Fibroblast of peridontal ligament (primary cell): Measurements from ENCODE around the gene TMEM168.
A peak's percentile ranks its signal among the peaks of the same experiment; 100 is the strongest.
"Not testable (repeated sequence)": the region's sequence is repeated elsewhere in the genome, so short reads cannot be mapped to it uniquely, and the experiment has no call there.

ENCODE experiments used
- DNase-seq: peaks from one replicate; pipeline ENCODE4 v3.0.0-alpha.2; 2010; ENCODE audit errors: extremely low read depth

The TMEM168 gene

DNA sequence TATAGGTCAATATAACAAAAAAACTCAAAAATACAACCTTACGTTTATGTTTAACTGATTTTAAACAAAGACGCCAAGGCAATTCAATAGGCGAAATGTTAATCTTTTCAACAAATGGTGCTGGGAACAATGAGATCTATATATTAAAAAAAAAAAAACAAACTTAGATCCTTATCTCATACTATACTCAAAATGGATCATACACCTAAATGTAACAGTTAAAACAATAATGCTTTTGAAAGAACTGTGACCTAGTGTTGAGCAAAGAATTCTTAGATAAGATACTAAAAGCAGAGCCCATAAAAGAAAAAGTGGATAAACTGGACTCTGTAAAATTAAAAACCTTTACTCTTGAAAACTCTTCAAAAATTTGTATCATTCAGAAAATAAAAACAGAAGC lies 8.6 kb downstream of the TMEM168 start:
- DNase-seq, result no peak

DNA sequence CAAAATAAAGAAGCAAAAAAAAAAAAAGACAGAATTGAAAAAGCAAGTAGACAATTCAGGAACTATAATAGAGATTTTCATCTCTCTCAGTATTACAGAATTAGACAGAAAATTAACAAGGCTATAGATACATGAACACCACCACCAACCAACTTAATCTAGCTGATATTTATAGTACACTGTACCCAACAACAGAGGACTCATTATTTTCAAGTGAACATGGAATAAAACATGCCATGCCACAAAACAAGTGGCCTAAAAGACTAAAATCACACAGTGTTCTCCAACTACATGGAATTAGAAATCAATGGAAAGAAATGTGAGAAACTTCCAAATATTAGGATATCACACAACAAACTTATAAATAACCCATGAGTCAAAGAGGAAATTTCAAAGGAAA lies 9.1 kb downstream of the TMEM168 start:
- DNase-seq, result no peak

DNA sequence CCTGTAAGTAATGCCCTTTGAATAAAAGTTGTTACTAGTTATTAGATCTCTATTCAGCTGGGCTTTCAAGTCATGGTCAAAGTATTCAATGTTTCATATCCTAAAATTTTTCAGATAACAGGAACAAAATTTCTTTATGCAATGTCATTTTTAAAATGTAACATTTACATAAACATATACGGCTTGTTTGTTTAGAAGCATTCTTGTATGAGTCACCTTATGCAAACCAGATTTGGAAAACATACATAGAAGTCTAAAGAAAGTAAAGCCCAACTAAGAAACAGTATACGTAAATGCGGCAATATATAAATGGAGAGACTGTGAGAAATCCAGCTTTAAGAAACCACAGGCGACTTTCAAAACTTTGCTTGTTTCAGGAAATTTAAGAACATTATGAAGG lies 10.5 kb downstream of the TMEM168 start:
- peak; percentile 46 for DNase-seq

DNA sequence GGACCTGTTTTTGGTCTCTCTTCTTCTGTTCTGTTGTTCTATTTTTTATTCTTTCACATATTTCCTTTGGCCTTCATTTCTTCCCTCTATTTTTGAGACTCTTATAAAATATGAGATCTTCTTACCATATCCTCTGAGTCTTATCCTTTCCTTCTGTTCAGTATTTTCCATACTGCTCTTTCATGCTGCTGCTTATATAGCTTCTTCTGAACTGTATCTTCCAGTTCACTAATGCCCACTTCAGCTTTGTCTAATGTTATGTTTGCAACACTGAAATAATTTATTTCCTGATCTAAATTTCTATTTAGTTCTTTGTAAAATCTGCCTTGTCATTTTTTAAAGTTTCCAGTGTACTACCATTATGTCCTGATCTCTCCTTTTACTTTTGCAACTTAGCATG lies 12.8 kb downstream of the TMEM168 start:
- DNase-seq, result no peak

DNA sequence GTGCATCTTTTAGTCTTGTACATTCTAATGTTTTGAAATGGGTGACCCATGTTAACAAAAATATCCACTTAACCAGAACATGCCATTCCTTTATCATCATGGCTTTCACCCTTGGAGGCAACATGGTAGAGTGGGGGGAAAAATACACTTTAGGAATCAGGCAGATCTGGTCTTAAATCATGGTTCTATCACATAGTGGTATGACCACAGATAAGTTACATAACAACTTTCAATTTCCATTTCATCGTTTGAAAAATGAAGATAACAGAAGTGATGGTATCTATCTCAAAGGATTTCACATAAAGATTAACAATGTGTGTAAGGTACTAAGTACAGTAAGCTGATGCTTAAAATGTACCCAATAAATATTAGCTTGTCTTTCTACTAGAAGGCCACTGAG lies 19.0 kb downstream of the TMEM168 start:
- DNase-seq, result no peak

DNA sequence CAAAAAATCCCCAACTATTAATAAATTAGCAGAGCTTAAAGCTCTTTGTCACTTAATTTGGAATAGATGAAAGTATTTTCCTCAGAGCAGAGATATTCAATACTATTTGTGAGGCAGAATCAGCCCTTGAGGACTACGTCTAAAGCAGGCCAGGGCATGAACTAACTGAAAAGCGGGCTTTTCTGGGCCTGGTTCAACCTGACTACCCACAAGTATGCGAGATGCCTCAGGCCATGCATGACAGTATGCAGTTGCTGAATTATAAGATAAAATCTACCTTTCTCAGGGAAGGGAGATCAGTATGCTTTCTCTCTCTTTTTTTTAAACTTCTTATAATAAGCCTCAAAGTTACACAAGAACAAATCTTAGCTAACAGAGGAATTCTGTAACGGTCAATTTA lies 20.1 kb downstream of the TMEM168 start:
- DNase-seq, result no peak

DNA sequence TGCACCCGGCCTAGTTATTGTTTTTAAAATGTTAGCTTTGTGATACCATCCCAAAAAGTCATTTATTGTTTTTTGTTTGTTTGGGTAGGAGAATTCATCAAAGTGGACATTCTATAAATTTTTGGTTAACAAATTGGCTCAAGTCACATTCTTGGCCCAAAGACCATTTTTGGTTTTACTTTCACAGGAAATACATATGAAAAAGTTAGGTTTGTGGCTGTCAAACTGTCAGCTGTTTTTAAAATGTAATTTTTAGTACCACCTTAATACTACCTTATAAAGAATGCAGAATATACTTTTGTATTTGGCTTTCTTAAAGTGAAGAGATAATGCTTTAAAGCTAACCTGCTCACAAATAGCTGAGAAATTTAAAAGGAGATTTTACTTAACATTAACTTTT lies 25.1 kb downstream of the TMEM168 start:
- no peak for DNase-seq

DNA sequence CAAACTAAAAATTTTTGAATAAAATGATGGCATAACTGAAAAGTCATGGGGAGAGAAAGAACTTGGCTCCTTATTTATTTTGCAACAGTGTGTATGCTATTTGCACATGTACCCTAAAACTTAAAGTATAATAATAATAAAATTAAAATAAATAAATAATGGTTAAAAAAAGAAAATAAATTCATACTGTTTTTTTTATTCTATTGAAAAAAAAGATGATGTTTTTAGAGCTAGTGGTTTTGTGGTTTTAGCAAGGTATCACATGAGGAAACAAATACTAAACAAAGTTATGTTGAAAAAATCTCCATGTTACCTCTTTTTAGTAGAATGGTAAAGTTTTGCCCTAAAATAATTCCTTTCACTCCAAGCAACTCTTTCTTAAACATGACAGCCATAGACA lies 26.2 kb downstream of the TMEM168 start:
- DNase-seq, result no peak

DNA sequence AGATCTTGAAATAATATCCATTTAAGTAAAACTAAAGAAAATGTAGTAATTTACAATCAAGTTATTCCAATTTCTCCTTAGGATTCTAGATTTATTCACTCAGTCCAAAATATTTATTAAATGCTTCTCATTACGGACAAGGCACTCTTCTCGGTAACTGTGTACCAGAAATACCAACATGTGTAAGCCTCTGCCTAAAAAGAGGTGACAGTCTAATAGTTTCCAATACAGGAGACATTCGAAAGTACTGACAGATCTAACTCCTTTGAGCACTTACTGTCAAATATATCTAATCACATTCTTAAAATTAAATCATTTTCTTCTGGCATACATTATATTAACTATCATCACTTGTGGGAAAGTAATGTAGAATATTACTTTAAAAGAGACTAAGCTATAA lies 26.9 kb downstream of the TMEM168 start:
- no peak for DNase-seq

DNA sequence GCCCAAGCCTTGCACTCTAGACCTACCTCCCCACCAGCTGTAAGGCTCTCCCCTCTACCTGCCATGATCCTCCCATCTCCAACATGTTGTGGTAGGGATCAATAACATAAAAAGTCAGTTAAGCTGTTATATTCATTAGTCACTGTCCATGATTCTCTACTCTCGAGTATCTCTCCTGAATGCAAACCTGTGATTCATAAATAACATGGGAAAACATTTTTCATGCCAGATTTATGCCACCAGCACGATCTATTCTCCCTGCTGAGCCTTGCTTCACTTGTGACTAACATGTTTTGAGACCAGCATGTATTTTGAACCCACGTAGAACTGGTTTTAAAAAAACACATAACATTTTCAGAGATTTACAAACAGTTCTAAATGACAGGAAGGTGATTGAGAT lies 30.3 kb downstream of the TMEM168 start:
- DNase-seq, result no peak

DNA sequence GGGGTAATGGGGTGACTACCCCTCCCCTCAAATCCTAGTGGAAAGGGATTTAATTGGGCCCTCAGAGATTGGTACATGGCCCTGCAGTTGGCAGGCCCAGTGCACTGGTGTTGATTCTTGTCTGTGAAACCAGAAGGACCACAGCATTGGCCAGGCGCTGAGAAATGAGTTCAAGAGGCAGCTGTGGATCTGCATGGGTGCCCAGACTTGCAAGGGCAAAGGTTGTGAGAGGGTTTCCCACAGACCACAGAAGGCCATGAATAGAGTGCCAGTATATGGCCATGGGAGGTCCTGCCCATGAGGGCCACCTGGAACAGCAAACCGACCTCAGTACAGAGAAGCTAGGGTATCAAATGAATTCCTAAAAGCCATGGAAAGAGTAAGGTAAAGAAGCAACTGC lies 32.9 kb downstream of the TMEM168 start:
- DNase-seq, result no peak

DNA sequence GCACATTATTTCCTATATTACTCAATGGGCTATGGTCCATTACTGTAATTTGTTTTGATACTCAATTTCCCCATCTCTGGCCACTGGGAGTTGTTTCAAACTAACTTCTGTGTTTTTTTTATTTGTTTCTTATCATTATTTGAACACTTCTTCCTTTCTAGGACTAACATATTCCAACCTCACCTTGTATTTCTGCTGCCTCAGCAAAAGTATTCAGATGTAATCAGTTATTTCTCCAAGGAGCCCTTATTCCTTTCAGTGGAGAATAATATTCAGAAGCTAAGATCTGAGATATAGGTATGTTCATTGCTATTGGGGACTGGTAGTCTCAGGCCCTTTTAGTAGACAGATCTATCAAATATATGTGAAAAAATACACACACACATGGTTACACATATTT lies 36.9 kb downstream of the TMEM168 start:
- DNase-seq, result no peak

DNA sequence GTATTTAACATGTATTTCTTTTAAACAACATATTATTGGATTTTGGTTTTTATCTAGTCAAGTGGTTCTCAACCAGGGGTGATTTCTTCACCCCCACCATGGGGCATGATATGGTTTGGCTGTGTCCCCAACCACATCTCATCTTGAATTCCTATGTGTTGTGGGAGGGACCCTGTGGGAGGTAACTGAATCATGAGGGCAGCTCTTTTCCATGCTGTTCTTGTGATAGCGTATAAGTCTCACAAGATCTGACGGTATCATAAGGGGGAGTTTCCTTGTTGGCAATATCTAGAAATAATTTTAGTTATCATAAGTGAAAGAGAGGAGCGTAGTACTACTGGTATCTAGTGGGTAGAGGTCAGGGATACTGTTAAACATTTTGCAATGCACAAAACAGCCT lies 37.6 kb downstream of the TMEM168 start:
- no peak for DNase-seq

DNA sequence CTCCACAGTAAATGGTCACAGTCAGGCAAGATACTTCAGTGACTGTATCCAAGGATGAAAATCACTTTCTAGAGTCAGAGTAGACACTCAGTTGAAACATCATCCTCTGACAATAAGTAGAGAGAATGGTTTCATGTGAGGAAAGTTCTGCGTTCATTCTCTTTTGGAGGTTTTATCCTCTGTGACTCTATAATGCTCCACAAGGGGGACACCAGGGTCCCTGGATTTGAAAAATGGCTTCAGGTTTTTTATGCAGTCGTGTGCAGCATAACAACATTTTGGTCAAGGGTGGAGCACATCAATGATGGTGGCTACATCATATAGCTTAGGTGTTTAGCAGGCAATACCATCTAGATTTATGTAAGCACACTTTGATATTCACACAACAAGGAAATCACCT lies 40.4 kb downstream of the TMEM168 start:
- no peak for DNase-seq

DNA sequence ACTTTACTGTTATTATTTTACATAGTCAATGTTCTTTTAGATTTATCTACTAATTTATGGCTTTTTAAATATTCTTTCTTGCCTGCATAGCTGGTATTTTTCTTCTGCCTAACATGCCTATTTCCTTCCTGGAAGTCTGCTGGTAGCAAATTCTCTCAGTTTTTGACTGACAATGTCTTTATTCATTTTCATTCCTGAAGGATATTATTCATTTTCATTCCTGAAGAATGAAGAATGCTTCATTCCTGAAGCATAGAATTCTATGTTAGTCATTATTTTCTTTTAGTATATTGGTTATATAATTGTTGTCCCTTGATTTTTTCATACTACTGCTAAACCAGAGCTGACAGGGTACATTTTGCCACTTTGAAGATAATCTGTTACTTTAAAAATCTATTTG lies 41.8 kb downstream of the TMEM168 start:
- no peak for DNase-seq

DNA sequence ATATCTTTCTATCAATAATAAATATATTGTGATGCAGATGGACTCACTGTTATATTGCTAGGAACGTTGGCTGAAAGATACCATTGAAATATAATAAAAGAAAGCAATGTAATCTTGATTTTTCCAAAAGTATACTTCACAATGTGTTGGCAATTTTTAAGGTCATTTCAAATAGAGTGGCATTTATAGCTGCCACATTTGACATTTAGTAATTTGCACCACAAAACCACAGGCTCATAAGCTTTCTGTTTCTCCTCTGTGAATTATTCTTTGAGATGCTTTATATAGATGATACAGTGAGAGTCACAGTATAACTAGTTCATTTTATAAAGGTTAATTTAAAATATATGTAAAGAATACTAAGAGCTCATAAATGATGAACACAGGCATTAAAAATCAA lies 44.6 kb downstream of the TMEM168 start:
- no peak for DNase-seq

DNA sequence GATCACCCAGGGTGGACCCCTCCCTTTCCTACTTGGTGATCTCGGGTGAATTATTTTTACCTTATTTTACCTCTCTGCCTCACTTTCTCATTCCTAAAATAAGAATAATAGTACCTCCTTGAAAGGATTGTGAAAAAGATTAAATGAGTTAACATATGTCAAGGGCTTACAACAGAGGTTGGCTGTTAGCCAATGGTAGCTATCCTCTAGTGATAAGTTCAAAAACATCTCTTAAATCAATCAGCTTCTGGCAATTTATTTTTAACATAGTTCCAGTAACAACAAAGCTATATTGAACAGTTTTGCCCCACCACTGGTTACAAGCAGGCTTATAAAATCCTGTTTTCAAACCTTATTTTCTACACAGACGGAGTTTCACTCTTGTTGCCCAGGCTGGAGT lies 45.4 kb downstream of the TMEM168 start:
- peak; percentile 7 for DNase-seq

DNA sequence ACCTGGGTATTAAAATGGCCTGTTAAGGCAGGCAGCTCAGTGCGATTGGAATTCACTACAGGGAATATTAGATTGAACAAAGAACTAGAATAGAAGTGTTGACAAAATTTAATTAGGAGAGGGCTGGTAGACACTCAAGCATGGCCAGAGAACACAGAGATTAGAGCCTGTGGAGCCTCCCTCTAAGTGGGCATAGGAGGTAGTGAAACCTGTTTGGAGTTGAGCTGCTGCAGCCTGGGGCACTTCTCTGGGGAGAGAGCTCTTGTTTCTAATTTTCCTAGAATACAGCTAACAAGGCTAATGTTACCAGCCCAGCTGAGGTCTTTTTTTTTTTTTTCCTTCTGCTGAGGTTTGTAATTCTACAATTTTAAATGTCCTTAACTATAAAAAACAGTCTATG lies 46.4 kb downstream of the TMEM168 start:
- DNase-seq, result no peak

DNA sequence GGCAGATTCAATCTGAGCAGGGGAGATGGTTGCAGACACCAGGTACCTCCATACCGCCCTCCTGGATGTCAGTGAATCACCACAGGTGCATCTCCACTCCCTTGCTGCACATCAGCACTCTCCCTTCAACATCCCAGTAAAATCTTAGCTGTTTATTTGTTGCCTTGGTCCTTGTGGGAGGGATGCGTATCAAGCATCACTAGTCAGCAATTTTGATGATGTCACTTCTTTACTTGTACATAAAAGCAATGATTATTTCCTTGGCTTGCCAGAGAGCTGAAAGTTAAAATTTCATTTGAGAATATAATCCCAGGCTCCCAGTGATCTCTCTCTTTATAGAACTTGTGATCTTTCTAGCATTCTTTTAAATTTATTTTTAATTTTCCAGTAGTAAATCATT lies 49.5 kb downstream of the TMEM168 start:
- DNase-seq, result no peak

DNA sequence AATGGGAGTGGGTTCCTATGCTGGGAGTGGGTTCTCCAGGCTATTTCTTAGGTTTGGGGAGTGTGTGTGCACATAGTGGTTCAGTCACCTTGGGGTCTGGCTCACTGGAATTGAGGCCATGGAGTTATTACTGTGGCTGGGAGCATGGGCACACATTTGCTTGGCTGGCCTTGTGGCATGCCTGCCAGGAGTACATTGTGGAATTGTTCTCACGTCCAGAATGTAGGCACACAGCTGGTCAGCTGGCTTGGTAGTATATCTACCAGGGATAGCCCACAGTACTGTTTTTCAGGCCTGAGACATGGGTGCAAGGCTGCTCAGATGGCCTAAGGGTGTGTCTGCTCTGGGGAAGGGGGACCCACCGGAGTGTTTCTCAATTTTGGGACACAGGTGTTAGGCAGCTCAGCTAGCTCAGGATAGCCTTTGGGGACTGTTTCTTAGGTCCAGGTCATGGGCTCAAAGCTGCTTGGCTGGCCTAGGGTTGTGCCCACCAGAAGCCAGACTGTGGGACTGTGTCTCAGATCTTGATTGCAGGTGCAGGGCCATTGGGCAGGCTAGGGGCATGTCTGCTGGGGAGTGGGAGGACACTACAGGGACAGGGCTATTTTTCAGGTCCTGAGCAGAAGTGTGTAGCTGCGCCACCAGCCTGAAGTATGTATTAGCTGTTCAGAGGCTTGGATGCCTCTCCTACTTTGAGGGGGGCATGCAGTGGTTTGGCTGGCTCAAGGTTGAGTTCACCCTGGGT lies 50.6 kb downstream of the TMEM168 start:
- no peak for DNase-seq

DNA sequence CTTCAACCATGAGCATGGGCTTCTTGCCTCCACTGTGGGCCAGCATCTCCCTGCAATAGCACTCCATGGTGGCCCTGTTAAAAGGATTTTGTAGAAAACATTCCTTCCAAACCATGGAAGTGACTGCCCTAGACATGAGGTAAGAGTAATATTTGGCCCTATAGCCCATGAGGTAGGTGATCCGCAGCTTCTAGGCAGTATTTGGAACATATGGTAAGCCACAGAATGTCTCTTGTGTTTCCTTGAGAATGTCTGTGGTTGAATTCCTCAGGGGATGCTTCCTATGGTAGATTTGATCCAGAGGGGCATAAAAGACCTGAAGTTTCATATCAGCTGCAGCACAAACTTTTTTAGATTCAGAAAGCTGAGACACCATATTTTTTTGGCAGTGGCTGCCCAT lies 54.9 kb downstream of the TMEM168 start:
- no peak for DNase-seq

DNA sequence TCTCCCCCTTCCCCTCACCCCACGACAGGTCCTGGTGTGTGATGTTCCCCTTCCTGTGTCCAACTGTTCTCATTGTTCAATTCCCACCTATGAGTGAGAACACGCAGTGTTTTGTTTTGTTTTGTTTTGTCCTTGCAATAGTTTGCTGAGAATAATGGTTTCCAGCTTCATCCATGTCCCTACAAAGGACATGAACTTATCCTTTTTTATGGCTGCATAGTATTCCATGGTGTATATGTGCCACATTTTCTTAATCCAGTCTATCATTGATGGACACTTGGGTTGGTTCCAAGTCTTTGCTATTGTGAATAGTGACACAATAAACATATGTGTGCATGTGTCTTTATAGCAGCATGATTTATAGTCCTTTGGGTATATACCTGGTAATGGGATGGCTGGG lies 58.9 kb downstream of the TMEM168 start:
- DNase-seq, result not testable (repeated sequence)

DNA sequence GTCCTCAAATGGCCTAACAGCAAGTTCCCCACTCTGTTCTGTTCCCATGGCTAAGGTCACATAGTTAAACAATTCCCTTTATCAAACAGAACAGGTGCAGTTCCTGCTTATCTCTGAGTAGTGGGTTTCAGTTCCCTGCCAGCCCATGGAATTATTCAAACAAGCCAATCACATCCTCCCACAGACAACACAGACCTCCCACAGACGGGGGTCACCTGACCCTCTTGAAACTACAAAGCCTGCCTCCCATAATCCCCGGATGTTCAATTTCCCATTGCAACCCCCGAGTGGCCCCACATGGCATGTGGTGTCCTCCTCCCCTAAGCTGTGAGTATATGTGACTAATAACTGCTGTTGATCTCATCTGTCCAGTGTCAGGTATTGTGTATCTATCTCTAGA lies 64.1 kb downstream of the TMEM168 start:
- no peak for DNase-seq

DNA sequence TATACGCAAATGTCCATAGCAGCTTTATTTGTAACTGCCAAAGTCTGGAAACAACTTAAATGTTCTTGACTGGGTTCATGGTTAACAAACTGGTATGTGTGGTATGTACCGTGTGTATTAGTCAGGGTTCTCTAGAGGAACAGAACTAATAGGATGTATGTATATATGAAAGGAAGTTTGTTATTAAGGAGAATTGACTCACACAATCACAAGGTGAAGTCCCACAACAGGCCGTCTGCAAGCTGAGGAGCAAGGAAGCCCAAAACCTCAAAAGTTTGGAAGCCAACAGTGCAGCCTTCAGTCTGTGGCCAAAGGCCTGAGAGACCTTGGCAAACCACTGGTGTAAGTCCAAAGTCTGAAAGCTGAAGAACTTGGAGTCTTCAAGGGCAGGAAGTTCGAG lies 66.8 kb downstream of the TMEM168 start:
- peak; percentile 6 for DNase-seq
